Brain microvascular endothelial cell (primary cell): Measurements from ENCODE around the gene IQCH.

ENCODE experiments used
- DNase-seq: peaks from one replicate; pipeline ENCODE4 v3.0.0-alpha.2; 2020
- H3K27ac ChIP-seq: fragments of 250-450 bp; sonication (Bioruptor Pico); 2 replicates; pipeline ENCODE4 v1.5.1; 2020; ENCODE audit warnings: mild to moderate bottlenecking, moderate library complexity
- H3K27me3 ChIP-seq: fragments of 250-450 bp; sonication (Bioruptor Pico); replicated peaks from 2 replicates; pipeline ENCODE4 v1.5.1; 2020; ENCODE audit warnings: mild to moderate bottlenecking
- H3K36me3 ChIP-seq: fragments of 250-450 bp; sonication (Bioruptor Pico); replicated peaks from 2 replicates; pipeline ENCODE4 v1.5.1; 2020; ENCODE audit warnings: mild to moderate bottlenecking
- H3K4me3 ChIP-seq: 2 replicates; pipeline ENCODE4 v1.5.1; 2011; ENCODE audit warnings: low read depth, mild to moderate bottlenecking, control low read depth, low read length, moderate library complexity
- CTCF ChIP-seq: IDR thresholded peaks from 2 replicates; pipeline ENCODE4 v1.5.1; 2011; ENCODE audit warnings: low read depth, mild to moderate bottlenecking, moderate library complexity, low read length, control low read depth, inconsistent platforms; ENCODE audit errors: missing control alignments
- in situ Hi-C: cut with HindIII; loops from 2 replicates; pipeline ENCODE4 v1.10.0; 2017; ENCODE audit warnings: low sequenced_read_pairs, low pct_ligation_motif_present

Gene IQCH

GRCh38 chr15:67544475-67544874 is 289.9 kb downstream of the IQCH start:
- H3K27me3 ChIP-seq = no peaks in the 10 kb centered on the region
- DNase-seq = no peak
- H3K4me3 ChIP-seq = no peak overlapping the region
- no peaks in the 10 kb centered on the region for H3K36me3 ChIP-seq
- in situ Hi-C loops = no loop called here
- TF ChIP-seq CTCF = no peak
- no peak overlapping the region for H3K27ac ChIP-seq

GRCh38 chr15:67545864-67546263 is 291.3 kb downstream of the IQCH start:
- Histone ChIP-seq H3K36me3 (no peaks in the 10 kb centered on the region), H3K27ac (no peak overlapping the region), H3K4me3 (no peak overlapping the region), H3K27me3 (no peaks in the 10 kb centered on the region)
- TF ChIP-seq CTCF = no peak
- in situ Hi-C loops = no loop called here
- no peak for DNase-seq

GRCh38 chr15:67547064-67547463 is 292.5 kb downstream of the IQCH start:
- Histone ChIP-seq H3K4me3 (no peak overlapping the region), H3K27ac (no peak overlapping the region), H3K36me3 (no peaks in the 10 kb centered on the region), H3K27me3 (no peaks in the 10 kb centered on the region)
- no peak for TF ChIP-seq CTCF
- in situ Hi-C loops = no loop called here
- no peak for DNase-seq

GRCh38 chr15:67547836-67548235 is 293.2 kb downstream of the IQCH start:
- Histone ChIP-seq H3K4me3 (no peak overlapping the region), H3K27ac (no peak overlapping the region), H3K36me3 (no peaks in the 10 kb centered on the region), H3K27me3 (no peaks in the 10 kb centered on the region)
- in situ Hi-C loops = no loop called here
- DNase-seq = no peak
- no peak for TF ChIP-seq CTCF

GRCh38 chr15:67548236-67548852 is 293.8 kb downstream of the IQCH start:
- H3K4me3 ChIP-seq = no peak overlapping the region
- in situ Hi-C loops = no loop called here
- H3K36me3 ChIP-seq = no peaks in the 10 kb centered on the region
- H3K27me3 ChIP-seq = no peaks in the 10 kb centered on the region
- no peak for TF ChIP-seq CTCF
- peak; percentile 34 for DNase-seq
- H3K27ac ChIP-seq = no peak overlapping the region
